ENCODE data around the gene ACVR1. TPM values are rescaled to one million over a fixed set of nuclear protein-coding genes. Genes with fewer than 3 reads are reported as not detected.

The ACVR1 gene
- total RNA-seq, 1 donor from 2014 or later: 14.3 TPM

- peaks cover 21% of the 10 kb centered on the region for H3K4me1 Mint-ChIP-seq (ENCODE audit: unreplicated experiment)
- H3K27ac Mint-ChIP-seq: peak overlapping the region; percentile 75
Measured at GRCh38 chr2:157825885-157826284, 50.2 kb downstream of the ACVR1 start.

GRCh38 chr2:157822993-157823392, 53.1 kb downstream of the ACVR1 start:
- Mint-ChIP-seq H3K4me1 (ENCODE audit: unreplicated experiment) (peaks cover 17% of the 10 kb centered on the region), H3K27ac (no peak overlapping the region), H3K27me3 (no peaks in the 10 kb centered on the region), H3K4me3 (no peak overlapping the region), H3K9me3 (peaks cover 8% of the 10 kb centered on the region), H3K36me3 (peaks cover 19% of the 10 kb centered on the region)
- no peak for TF ChIP-seq CTCF (conservative IDR thresholded peaks at IDR 0.05)
- no peak for DNase-seq (ENCODE audit: extremely low spot score, unreplicated experiment)

More at GRCh38 chr2:157825885-157826284, 50.2 kb downstream of the ACVR1 start:
- H3K9me3 Mint-ChIP-seq: peaks cover 14% of the 10 kb centered on the region
- peak overlapping the region; percentile 44 for H3K4me3 Mint-ChIP-seq
- H3K36me3 Mint-ChIP-seq: peaks cover 17% of the 10 kb centered on the region
- no peak for DNase-seq (ENCODE audit: extremely low spot score, unreplicated experiment)
- no peaks in the 10 kb centered on the region for H3K27me3 Mint-ChIP-seq
- no peak for TF ChIP-seq CTCF (conservative IDR thresholded peaks at IDR 0.05)

- no peak overlapping the region for H3K27ac Mint-ChIP-seq
- H3K4me3 Mint-ChIP-seq: no peak overlapping the region
- no peak for TF ChIP-seq CTCF (conservative IDR thresholded peaks at IDR 0.05)
Measured at GRCh38 chr2:157822533-157822932, 53.6 kb downstream of the ACVR1 start.

GRCh38 chr2:157821519-157822131, 54.5 kb downstream of the ACVR1 start:
- Mint-ChIP-seq H3K27me3 (no peaks in the 10 kb centered on the region), H3K4me3 (no peak overlapping the region), H3K9me3 (peaks cover 8% of the 10 kb centered on the region), H3K4me1 (ENCODE audit: unreplicated experiment) (peaks cover 17% of the 10 kb centered on the region), H3K27ac (no peak overlapping the region), H3K36me3 (peaks cover 30% of the 10 kb centered on the region)
- no peak for TF ChIP-seq CTCF (conservative IDR thresholded peaks at IDR 0.05)
- DNase-seq (ENCODE audit: extremely low spot score, unreplicated experiment): no peak

More at GRCh38 chr2:157822533-157822932, 53.6 kb downstream of the ACVR1 start:
- H3K36me3 Mint-ChIP-seq: peaks cover 21% of the 10 kb centered on the region
- peaks cover 17% of the 10 kb centered on the region for H3K4me1 Mint-ChIP-seq (ENCODE audit: unreplicated experiment)
- H3K27me3 Mint-ChIP-seq: no peaks in the 10 kb centered on the region
- peaks cover 8% of the 10 kb centered on the region for H3K9me3 Mint-ChIP-seq
- no peak for DNase-seq (ENCODE audit: extremely low spot score, unreplicated experiment)

GRCh38 chr2:157820193-157820592, 55.9 kb downstream of the ACVR1 start:
- Mint-ChIP-seq H3K9me3 (no peaks in the 10 kb centered on the region), H3K27ac (no peak overlapping the region), H3K27me3 (no peaks in the 10 kb centered on the region), H3K36me3 (peaks cover 30% of the 10 kb centered on the region), H3K4me3 (no peak overlapping the region), H3K4me1 (ENCODE audit: unreplicated experiment) (peaks cover 8% of the 10 kb centered on the region)
- no peak for TF ChIP-seq CTCF (conservative IDR thresholded peaks at IDR 0.05)
- no peak for DNase-seq (ENCODE audit: extremely low spot score, unreplicated experiment)

All from type B pancreatic cell (in vitro differentiated cells).